ENCODE measurements around the gene NHSL2.
"Not testable (repeated sequence)": the region's sequence is repeated elsewhere in the genome, so short reads cannot be mapped to it uniquely, and the experiment has no call there.

Gene NHSL2

GRCh38 chrX:72042852-72043248, 132.2 kb downstream of the NHSL2 start:
- H3K4me3 Mint-ChIP-seq = no peak overlapping the region
- H3K36me3 Mint-ChIP-seq (ENCODE audit: low read depth) = no peaks in the 10 kb centered on the region
- no peak for ATAC-seq
- H3K27me3 Mint-ChIP-seq = no peaks in the 10 kb centered on the region
- no peak for DNase-seq
- H3K27ac Mint-ChIP-seq = no peak overlapping the region
- peaks cover 5% of the 10 kb centered on the region for H3K4me1 Mint-ChIP-seq
- H3K9me3 Mint-ChIP-seq = no peaks in the 10 kb centered on the region

GRCh38 chrX:72043636-72044035, 133.0 kb downstream of the NHSL2 start:
- Mint-ChIP-seq H3K4me1 (peaks cover 5% of the 10 kb centered on the region), H3K4me3 (no peak overlapping the region), H3K27me3 (no peaks in the 10 kb centered on the region), H3K36me3 (ENCODE audit: low read depth) (no peaks in the 10 kb centered on the region), H3K27ac (no peak overlapping the region), H3K9me3 (no peaks in the 10 kb centered on the region)
- DNase-seq = no peak
- ATAC-seq = no peak

GRCh38 chrX:72045141-72045540, 134.5 kb downstream of the NHSL2 start:
- no peak overlapping the region for H3K4me3 Mint-ChIP-seq
- H3K4me1 Mint-ChIP-seq = peaks cover 5% of the 10 kb centered on the region
- H3K36me3 Mint-ChIP-seq (ENCODE audit: low read depth) = no peaks in the 10 kb centered on the region
- H3K27me3 Mint-ChIP-seq = no peaks in the 10 kb centered on the region
- H3K9me3 Mint-ChIP-seq = no peaks in the 10 kb centered on the region
- DNase-seq (no peak), ATAC-seq (no peak)
- H3K27ac Mint-ChIP-seq = no peak overlapping the region

- DNase-seq = no peak
- H3K9me3 Mint-ChIP-seq = no peaks in the 10 kb centered on the region
- H3K27me3 Mint-ChIP-seq = no peaks in the 10 kb centered on the region
- H3K4me3 Mint-ChIP-seq = no peak overlapping the region
- no peak for ATAC-seq
- H3K4me1 Mint-ChIP-seq = peaks cover 5% of the 10 kb centered on the region
- H3K36me3 Mint-ChIP-seq (ENCODE audit: low read depth) = no peaks in the 10 kb centered on the region
- no peak overlapping the region for H3K27ac Mint-ChIP-seq
Observed at GRCh38 chrX:72045552-72046277, 135.1 kb downstream of the NHSL2 start.

- Mint-ChIP-seq H3K4me3 (no peak overlapping the region), H3K36me3 (ENCODE audit: low read depth) (no peaks in the 10 kb centered on the region), H3K9me3 (no peaks in the 10 kb centered on the region), H3K27me3 (peaks cover 2% of the 10 kb centered on the region), H3K27ac (no peak overlapping the region), H3K4me1 (peaks cover 5% of the 10 kb centered on the region)
- no peak for ATAC-seq
- no peak for DNase-seq
Observed at GRCh38 chrX:72046447-72046846, 135.8 kb downstream of the NHSL2 start.

- no peak for DNase-seq
- H3K27ac Mint-ChIP-seq = no peak overlapping the region
Observed at GRCh38 chrX:72048510-72049455, 138.1 kb downstream of the NHSL2 start.

GRCh38 chrX:72050011-72050410, 139.4 kb downstream of the NHSL2 start:
- Mint-ChIP-seq H3K4me3 (no peak overlapping the region), H3K27me3 (peaks cover 2% of the 10 kb centered on the region)

More at GRCh38 chrX:72048510-72049455, 138.1 kb downstream of the NHSL2 start:
- Mint-ChIP-seq H3K27me3 (peaks cover 2% of the 10 kb centered on the region), H3K36me3 (ENCODE audit: low read depth) (no peaks in the 10 kb centered on the region), H3K4me3 (no peak overlapping the region), H3K4me1 (peaks cover 3% of the 10 kb centered on the region), H3K9me3 (no peaks in the 10 kb centered on the region)
- no peak for ATAC-seq

GRCh38 chrX:72051589-72051988, 140.9 kb downstream of the NHSL2 start:
- Mint-ChIP-seq H3K4me1 (peaks cover under 1% of the 10 kb centered on the region), H3K9me3 (no peaks in the 10 kb centered on the region), H3K27me3 (peaks cover 2% of the 10 kb centered on the region), H3K4me3 (no peak overlapping the region), H3K36me3 (ENCODE audit: low read depth) (no peaks in the 10 kb centered on the region), H3K27ac (no peak overlapping the region)
- ATAC-seq (no peak), DNase-seq (no peak)

More at GRCh38 chrX:72050011-72050410, 139.4 kb downstream of the NHSL2 start:
- ATAC-seq = no peak
- DNase-seq = no peak
- H3K27ac Mint-ChIP-seq = no peak overlapping the region
- no peaks in the 10 kb centered on the region for H3K9me3 Mint-ChIP-seq
- no peaks in the 10 kb centered on the region for H3K36me3 Mint-ChIP-seq (ENCODE audit: low read depth)
- peaks cover 3% of the 10 kb centered on the region for H3K4me1 Mint-ChIP-seq

- Mint-ChIP-seq H3K4me1 (no peaks in the 10 kb centered on the region), H3K27me3 (peaks cover 2% of the 10 kb centered on the region), H3K4me3 (no peak overlapping the region), H3K27ac (no peak overlapping the region), H3K36me3 (ENCODE audit: low read depth) (no peaks in the 10 kb centered on the region), H3K9me3 (no peaks in the 10 kb centered on the region)
- no peak for ATAC-seq
- no peak for DNase-seq
Observed at GRCh38 chrX:72052415-72053090, 141.9 kb downstream of the NHSL2 start.

- Mint-ChIP-seq H3K4me1 (no peaks in the 10 kb centered on the region), H3K27ac (no peak overlapping the region), H3K27me3 (peaks cover 2% of the 10 kb centered on the region), H3K4me3 (no peak overlapping the region), H3K9me3 (no peaks in the 10 kb centered on the region), H3K36me3 (ENCODE audit: low read depth) (no peaks in the 10 kb centered on the region)
- DNase-seq (no peak), ATAC-seq (no peak)
Observed at GRCh38 chrX:72053508-72053907, 142.9 kb downstream of the NHSL2 start.

- H3K27me3 Mint-ChIP-seq = peaks cover 2% of the 10 kb centered on the region
- H3K36me3 Mint-ChIP-seq (ENCODE audit: low read depth) = no peaks in the 10 kb centered on the region
- no peaks in the 10 kb centered on the region for H3K9me3 Mint-ChIP-seq
- ATAC-seq = no peak
- H3K4me1 Mint-ChIP-seq = no peaks in the 10 kb centered on the region
- H3K27ac Mint-ChIP-seq = no peak overlapping the region
- no peak for DNase-seq
- no peak overlapping the region for H3K4me3 Mint-ChIP-seq
Observed at GRCh38 chrX:72054779-72055489, 144.3 kb downstream of the NHSL2 start.

GRCh38 chrX:72057331-72057730, 146.7 kb downstream of the NHSL2 start:
- ATAC-seq (no peak), DNase-seq (no peak)
- Mint-ChIP-seq H3K27me3 (no peaks in the 10 kb centered on the region), H3K36me3 (ENCODE audit: low read depth) (no peaks in the 10 kb centered on the region), H3K27ac (no peak overlapping the region), H3K4me3 (no peak overlapping the region), H3K4me1 (no peaks in the 10 kb centered on the region), H3K9me3 (no peaks in the 10 kb centered on the region)

GRCh38 chrX:72057849-72058248, 147.2 kb downstream of the NHSL2 start:
- Mint-ChIP-seq H3K9me3 (no peaks in the 10 kb centered on the region), H3K36me3 (ENCODE audit: low read depth) (no peaks in the 10 kb centered on the region), H3K27ac (no peak overlapping the region), H3K27me3 (no peaks in the 10 kb centered on the region), H3K4me3 (no peak overlapping the region), H3K4me1 (no peaks in the 10 kb centered on the region)
- DNase-seq = no peak
- ATAC-seq = no peak

- not testable (repeated sequence) for ATAC-seq; H3K4me3 Mint-ChIP-seq; DNase-seq; H3K9me3 Mint-ChIP-seq; H3K36me3 Mint-ChIP-seq (ENCODE audit: low read depth); H3K27ac Mint-ChIP-seq; H3K27me3 Mint-ChIP-seq; H3K4me1 Mint-ChIP-seq
Observed at GRCh38 chrX:72058346-72058745, 147.7 kb downstream of the NHSL2 start.
